ENCODE results near the gene TIPRL. TPM values are rescaled to one million over a fixed set of nuclear protein-coding genes. Genes with fewer than 3 reads are reported as not detected.

TIPRL gene
- polyA plus RNA-seq, 1 of the 3 experiments (the other 2 are of a cell fraction): 16.4 TPM

GRCh38 chr1:168141871-168142385 is 36.8 kb upstream of the TIPRL start:
- H3K9ac ChIP-seq: no peak overlapping the region
- H3K36me3 ChIP-seq (replicated peaks in 1 of 2; ENCODE audit: control insufficient read depth in 1 of 2, insufficient read depth in 2 of 2, low read length in 1 of 2): no peaks in the 10 kb centered on the region
- no peaks in the 10 kb centered on the region for H3K9me2 ChIP-seq
- DNase-seq: no peak
- ChIA-PET POLR2A (no interaction called here), CTCF (interaction anchor here (1.1 to 1.7 kb wide), 2 partner anchors 56 to 59 kb away, joined by 3 to 7 read pairs; no protein-coding TSS in a partner anchor)
- TF ChIP-seq FOXJ3 (CRISPR knock-in tag; IDR thresholded peaks at IDR 0.05): no peak
- TF ChIP-seq FOXM1 (IDR thresholded peaks at IDR 0.05; ENCODE audit: low read depth): no peak
- TF ChIP-seq RXRA (IDR thresholded peaks at IDR 0.05; ENCODE audit: borderline replicate concordance, low read depth): no peak
- TF ChIP-seq EP300 (IDR thresholded peaks at IDR 0.05; ENCODE audit: borderline replicate concordance in 1 of 2, low read depth in 1 of 2, low read length in 1 of 2): no peak
- no peak for TF ChIP-seq JUND (IDR thresholded peaks at IDR 0.05)
- no peak for TF ChIP-seq USF1 (IDR thresholded peaks at IDR 0.05; ENCODE audit: borderline replicate concordance, low read depth)
- no peak for TF ChIP-seq RAD21 (IDR thresholded peaks at IDR 0.05; ENCODE audit: low read length)
- TF ChIP-seq SIN3A (IDR thresholded peaks at IDR 0.05; ENCODE audit: borderline replicate concordance, low read depth, low read length): no peak
- no peak for TF ChIP-seq EZH2phosphoT487 (IDR thresholded peaks at IDR 0.05; ENCODE audit: borderline replicate concordance, low read depth)
- TF ChIP-seq USF2 (IDR thresholded peaks at IDR 0.05; ENCODE audit: borderline replicate concordance, low read depth, low read length): no peak
- no peak for TF ChIP-seq NRF1 (IDR thresholded peaks at IDR 0.05; ENCODE audit: low read depth, low read length)
- TF ChIP-seq PBX3 (IDR thresholded peaks at IDR 0.05): no peak
- no peak for TF ChIP-seq CTCF (IDR thresholded peaks at IDR 0.05)
- no peak for TF ChIP-seq CHD2 (IDR thresholded peaks at IDR 0.05; ENCODE audit: low read length, partially characterized antibody)
- no peak for TF ChIP-seq RCOR1 (IDR thresholded peaks at IDR 0.05; ENCODE audit: low read length)
- no peak for TF ChIP-seq ELF1 (IDR thresholded peaks at IDR 0.05)
- TF ChIP-seq MXI1 (IDR thresholded peaks at IDR 0.05; ENCODE audit: low read depth, low read length): no peak
- TF ChIP-seq FOSL2 (IDR thresholded peaks at IDR 0.05; ENCODE audit: borderline replicate concordance, low read depth): no peak
- no peak for TF ChIP-seq NFIC (IDR thresholded peaks at IDR 0.05; ENCODE audit: borderline replicate concordance)
- no peak for TF ChIP-seq POLR2AphosphoS5 (IDR thresholded peaks at IDR 0.05; ENCODE audit: low read depth, low read length)
- peaks cover 10% of the 10 kb centered on the region for H3F3A ChIP-seq (replicated peaks; ENCODE audit: insufficient read depth)
- no peaks in the 10 kb centered on the region for H3K79me2 ChIP-seq (ENCODE audit: insufficient read depth)
- 80% methylated on average over 3 of the region's 3 CpGs for WGBS (ENCODE audit: low lambda C conversion rate)
- no peaks in the 10 kb centered on the region for H3K9me3 ChIP-seq
- no peak overlapping the region for H3K27ac ChIP-seq (ENCODE audit: low read depth in 2 of 2, low read length in 1 of 2)
- H3K27me3 ChIP-seq (ENCODE audit: insufficient read depth): no peaks in the 10 kb centered on the region
- H3K4me1 ChIP-seq (ENCODE audit: control insufficient read depth in 1 of 2, insufficient read depth in 2 of 2, low read depth in 1 of 2, low read length in 1 of 2): peaks cover 0 to 4% of the 10 kb centered on the region in 2 experiments; a peak in 1 of 4 replicates
- no peaks in the 10 kb centered on the region for H4K20me1 ChIP-seq (ENCODE audit: insufficient read depth)
- no peak overlapping the region for H3K4me3 ChIP-seq (ENCODE audit: low read depth in 2 of 2, low read length in 1 of 2)
- H3K4me2 ChIP-seq: no peak overlapping the region
- no peak overlapping the region for H2AFZ ChIP-seq (ENCODE audit: low read depth)
